Lower leg skin (tissue), 3 donors: ENCODE results near the gene CD109.

Experiments used
- CTCF ChIP-seq, 3 donors: fragments of 450-650 bp; IDR thresholded peaks; one replicate each; pipeline ENCODE4 v1.5.1; 2016; ENCODE audit warnings: antibody characterized with exemption in 3 of 3, mild to moderate bottlenecking in 3 of 3, moderate library complexity in 2 of 3
- POLR2A ChIP-seq, 2 donors: fragments of 450-650 bp; IDR thresholded peaks; one replicate each; pipeline ENCODE4 v1.6.1; 2016 to 2017; ENCODE audit warnings: antibody characterized with exemption in 2 of 2, mild to moderate bottlenecking in 1 of 2, moderate library complexity in 1 of 2

- TF ChIP-seq POLR2A (IDR thresholded peaks at IDR 0.05) (no peak), CTCF (IDR thresholded peaks at IDR 0.05) (no peak)
These were observed 95.3 kb downstream of the CD109 start for GRCh38 chr6:73791336-73791735.
